HG03565 (cell line): ENCODE results near the gene PHF8.

Source experiments
- ATAC-seq: cut with Tn5 transposase; IDR thresholded peaks from one replicate; pipeline ENCODE4 v1.9.1; 2021; ENCODE audit warnings: mild to moderate bottlenecking, moderate library complexity; ENCODE audit not compliant: unreplicated experiment

Gene PHF8

DNA sequence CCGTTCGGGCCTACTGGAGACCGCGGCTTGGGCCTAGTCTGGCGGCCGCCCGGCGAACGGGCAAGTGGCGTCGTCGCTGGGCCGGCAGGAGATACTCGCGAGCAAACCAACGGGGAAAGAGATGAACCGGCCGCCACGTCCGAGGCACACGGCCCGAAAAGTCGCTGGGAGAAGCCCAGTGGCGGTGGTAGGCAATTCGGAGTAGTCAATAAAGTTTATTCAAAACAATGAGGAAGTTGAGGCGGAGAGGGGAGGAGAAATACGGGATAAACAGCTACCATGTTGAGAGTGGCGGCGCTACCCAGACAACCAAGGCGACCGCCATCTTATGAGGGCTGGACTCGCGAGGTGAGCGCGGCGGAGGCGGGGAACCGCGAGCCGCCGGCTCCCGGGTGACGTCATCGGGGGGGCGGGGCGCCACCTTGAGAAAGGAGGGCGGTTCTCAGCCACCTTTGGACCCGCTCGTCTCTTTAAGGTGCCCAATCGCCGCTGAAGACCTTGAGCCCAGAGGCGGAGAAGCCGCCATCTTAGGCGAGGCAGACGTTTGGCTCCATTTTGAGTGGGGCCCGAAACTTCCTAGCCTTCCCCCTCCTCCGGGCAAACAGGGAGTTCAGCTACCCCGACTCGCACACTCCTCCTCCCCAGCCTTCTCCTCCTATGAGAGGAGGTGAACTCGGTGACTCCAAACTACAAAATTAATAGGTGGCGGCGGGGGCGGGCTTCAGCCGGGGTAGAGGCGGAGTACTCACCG lies at the start of gene PHF8:
TSS of gene PHF8 (minus strand) at position 348 of the 751 bp plus-strand sequence. CDS start 1,745 bp downstream, outside the sequence.
- peak; percentile 77 for ATAC-seq

DNA sequence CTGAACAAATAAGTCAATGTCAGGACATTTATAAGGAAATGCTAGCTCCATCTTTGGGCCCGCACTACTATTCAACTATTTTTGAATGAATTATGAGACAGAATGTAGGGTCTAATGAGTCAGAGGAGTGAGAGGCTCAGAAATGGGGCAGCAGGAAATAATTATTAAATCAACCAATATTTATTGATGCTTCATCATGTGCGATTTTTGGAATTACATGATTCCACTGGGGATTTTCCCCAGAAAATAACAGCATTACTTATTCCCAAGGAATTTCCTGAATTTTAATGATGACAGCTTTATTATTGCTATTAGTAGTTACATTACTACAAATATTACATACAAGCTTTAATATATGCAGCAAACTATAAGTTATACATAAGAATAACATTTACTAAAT lies 49.3 kb upstream of the PHF8 start:
- ATAC-seq, result no peak

GRCh38 chrX:54093159-54093558 lies 48.9 kb upstream of the PHF8 start:
- no peak for ATAC-seq

DNA sequence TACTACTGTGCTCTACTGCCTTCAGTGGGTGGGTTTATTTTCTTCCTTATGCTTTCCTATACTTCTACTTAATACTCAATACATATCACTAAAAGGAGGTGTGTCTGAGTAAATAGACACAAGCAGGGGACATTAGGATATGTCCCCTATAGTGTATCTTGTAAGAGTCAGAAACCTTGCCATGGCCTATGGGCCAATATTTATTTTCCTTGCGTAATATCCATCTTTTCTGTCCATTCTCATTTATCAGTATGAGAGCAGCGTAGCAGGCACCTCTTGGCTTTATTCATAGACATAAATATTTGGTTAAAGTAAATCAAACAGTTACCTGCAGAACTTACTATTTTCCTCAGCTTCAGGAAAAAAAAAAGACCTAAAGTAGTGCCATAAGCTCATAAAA lies 46.6 kb upstream of the PHF8 start:
- ATAC-seq, result no peak

GRCh38 chrX:54089191-54089590 lies 44.9 kb upstream of the PHF8 start:
- ATAC-seq, result no peak

DNA sequence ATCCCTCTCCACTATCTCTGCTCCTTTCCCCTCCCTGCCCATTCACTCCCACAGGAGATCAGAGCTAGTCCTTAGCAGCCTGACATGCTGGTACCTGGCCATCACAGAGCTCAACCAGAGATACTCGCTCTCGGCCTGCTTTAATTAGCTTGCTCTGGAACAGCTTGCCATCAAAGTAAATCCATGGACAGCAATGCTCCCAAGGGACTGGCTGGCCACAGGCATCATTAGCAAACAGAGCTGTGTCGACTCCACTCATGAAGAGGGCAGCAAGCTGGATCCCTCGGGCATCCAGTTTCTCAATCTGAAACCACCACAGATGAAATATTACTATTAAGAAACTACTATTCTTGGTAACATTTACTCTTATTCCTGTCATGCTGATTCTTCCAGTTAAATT lies 43.4 kb upstream of the PHF8 start:
- ATAC-seq, result no peak

DNA sequence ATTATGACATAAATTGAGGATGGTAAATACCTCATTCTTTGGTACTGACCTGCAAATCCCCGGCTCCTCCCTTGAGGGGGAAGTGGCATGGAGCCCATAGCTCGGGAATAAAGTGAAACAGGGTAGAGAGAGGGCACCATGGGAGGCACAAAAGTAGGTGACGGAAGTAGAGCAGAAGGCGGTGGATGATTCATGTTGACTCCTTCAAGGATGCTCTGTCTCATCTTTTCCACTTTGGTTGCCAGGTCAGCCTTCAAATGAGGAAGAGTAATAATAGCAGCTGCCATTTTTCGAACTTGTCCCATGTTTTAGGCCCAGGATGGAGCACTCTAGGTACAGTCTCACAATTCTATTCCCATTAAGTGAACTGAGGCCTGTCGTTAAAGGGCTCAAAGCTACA lies 41.4 kb upstream of the PHF8 start:
- ATAC-seq, result no peak

- ATAC-seq, result no peak
Observed at GRCh38 chrX:54076903-54077302, 32.6 kb upstream of the PHF8 start.

GRCh38 chrX:54074826-54075225 lies 30.6 kb upstream of the PHF8 start:
- ATAC-seq, result no peak

DNA sequence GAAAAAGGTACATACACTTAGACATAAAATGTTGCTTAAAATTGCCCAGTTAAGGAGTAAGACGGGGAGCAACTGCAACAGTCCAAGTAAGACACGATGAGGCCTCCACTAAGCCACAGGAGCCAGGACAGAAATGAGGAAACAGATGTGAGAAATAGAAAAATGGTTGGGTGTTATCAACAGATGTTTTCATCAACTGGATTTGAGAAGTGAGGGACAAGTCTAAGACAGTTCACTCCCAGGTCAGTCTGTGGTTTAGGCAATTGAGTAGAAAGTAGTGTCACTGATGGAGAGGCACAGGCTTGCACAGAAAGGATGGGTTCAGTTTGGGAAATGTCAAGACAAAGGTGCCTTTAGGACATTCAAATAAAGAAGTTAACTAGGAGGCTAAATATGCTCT lies 23.5 kb upstream of the PHF8 start:
- no peak for ATAC-seq

GRCh38 chrX:54066841-54067240 lies 22.6 kb upstream of the PHF8 start:
- ATAC-seq, result no peak

DNA sequence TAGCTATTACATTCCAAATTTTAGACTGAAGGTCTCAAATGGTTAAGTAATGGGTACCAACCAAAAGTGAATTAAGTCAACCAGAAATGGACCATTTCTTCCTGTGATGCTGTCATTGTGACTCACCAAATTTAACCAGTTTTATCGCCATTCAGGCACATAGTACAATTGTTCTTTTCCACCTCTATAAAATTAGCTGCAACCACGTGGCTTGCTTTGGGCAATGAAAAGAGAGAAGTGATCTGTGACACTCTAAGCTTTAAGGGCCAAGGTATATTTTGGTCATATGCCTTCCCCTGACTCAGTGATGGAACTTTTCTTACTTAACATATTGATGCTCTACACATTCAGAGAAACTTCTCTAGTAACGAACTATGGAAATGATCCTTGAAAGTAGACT lies 20.3 kb upstream of the PHF8 start:
- ATAC-seq, result no peak

- ATAC-seq, result no peak
Observed at GRCh38 chrX:54063361-54063760, 19.1 kb upstream of the PHF8 start.

GRCh38 chrX:54049801-54050200 lies 5.5 kb upstream of the PHF8 start:
- ATAC-seq, result no peak

GRCh38 chrX:54048412-54048811 lies 4.1 kb upstream of the PHF8 start:
- ATAC-seq, result no peak

DNA sequence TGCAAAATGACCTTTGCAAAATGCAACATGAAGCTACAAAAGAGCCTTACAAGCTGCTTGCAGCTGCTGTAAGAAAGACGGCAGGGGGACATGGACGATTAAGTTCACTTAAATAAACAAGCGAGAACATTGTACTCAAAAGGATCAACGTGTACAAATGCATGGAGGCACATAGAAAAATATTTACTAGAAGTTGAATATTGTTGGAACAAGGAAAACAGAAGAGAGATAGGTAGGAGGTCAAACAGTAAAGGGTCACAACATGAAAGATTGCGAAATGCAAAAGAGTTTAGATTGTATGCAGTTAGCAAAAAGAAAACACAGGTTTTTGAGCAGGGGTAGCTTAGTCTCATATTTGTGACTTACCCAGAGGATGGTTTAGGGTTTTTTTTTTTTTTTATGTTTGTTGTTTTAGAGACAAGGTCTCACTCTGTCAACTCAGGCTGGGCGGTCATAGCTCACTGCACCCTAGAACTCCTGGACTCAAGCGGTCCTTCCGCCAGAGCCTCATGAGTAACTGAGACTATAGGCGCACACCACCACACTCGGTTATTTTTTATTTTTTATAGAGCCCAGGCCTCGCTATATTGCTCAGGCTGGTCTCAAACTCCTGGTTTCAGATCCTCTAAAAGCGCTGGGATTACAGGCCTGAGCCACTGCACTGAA lies 1.4 kb upstream of the PHF8 start:
- no peak for ATAC-seq

- no peak for ATAC-seq
Observed at GRCh38 chrX:54044877-54045338, 635 bp upstream of the PHF8 start.

DNA sequence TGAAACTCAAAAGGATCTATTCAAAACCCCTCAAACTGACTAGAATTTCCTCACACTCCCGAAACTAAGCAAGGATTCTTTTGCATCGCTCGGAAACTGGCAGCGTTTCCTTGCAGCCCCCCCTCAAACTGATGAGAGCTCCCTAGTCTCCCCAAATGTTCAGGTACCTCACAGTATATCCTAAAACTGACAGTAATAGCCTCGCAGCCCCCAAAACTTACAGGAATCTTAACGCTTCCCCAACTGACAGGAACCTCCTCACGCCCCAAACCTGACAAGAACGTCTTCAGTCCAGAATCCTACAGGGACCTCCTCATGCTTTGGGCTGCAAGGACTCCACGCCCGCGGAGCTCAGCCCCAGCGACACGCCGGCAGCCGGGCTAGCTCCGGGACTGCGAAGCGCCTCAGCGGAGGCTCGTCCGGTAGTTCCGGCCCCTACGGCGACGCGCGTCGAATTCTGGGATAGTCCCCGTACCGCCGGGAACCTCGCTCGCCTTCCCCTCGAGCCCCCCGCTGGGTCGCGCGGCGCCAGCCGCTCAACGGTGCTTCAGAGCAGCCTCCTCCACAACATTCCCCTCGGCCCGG lies 640 bp downstream of the PHF8 start:
- ATAC-seq, result peak; percentile 6

GRCh38 chrX:54043056-54043455 lies 1.2 kb downstream of the PHF8 start:
- ATAC-seq, result no peak

GRCh38 chrX:54042609-54043021 lies 1.7 kb downstream of the PHF8 start:
- ATAC-seq, result no peak

- no peak for ATAC-seq
Observed at GRCh38 chrX:54030329-54030728, 13.9 kb downstream of the PHF8 start.

- ATAC-seq, result no peak
Observed at GRCh38 chrX:54029529-54030143, 14.6 kb downstream of the PHF8 start.
